VCaP (cell line): ENCODE measurements around the gene APOBEC4.

ENCODE experiments used
- H3K27ac ChIP-seq: fragments of 450-650 bp; 2 replicates; pipeline ENCODE4 v1.5.1; 2017
- TF ChIP-seq, protein P1 (sequence below): fragments of 450-650 bp; conservative IDR thresholded peaks from 2 replicates; pipeline ENCODE4 v1.5.1; 2017; ENCODE audit warnings: mild to moderate bottlenecking, moderate library complexity

APOBEC4 gene

DNA sequence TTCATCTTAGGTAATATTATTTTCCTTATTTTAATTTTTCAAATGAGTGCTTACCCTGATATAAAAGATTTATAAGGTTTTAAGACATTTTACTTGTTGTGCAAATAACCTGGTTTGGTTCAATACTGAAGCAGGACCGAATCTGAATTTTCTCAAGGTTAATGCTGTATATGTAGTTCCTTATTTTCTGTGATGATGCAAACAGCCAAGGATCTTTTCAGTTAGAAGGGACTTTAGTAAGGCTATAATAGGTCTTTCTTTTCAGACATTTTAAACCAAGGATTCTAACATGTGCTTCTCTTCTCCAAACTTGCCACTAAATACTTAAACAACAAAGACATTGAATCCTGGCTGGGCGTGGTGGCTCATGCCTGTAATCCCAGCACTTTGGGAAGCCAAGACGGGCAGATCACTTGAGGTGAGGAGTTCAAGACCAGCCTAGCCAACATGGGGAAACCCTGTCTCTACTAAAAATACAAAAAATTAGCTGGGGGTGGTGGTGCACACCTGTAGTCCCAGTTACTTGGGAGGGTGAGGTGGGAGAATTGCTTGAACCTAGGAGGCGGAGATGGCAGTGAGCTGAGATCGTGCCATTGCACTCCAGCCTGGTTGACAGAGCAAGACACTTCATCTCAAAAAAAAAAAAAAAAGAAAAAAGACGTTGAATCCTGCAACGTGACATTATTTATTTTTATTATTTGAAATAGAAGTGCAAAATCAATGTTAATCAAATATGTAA lies 14.3 kb downstream of the APOBEC4 start:
- TF ChIP-seq, protein P1, sequence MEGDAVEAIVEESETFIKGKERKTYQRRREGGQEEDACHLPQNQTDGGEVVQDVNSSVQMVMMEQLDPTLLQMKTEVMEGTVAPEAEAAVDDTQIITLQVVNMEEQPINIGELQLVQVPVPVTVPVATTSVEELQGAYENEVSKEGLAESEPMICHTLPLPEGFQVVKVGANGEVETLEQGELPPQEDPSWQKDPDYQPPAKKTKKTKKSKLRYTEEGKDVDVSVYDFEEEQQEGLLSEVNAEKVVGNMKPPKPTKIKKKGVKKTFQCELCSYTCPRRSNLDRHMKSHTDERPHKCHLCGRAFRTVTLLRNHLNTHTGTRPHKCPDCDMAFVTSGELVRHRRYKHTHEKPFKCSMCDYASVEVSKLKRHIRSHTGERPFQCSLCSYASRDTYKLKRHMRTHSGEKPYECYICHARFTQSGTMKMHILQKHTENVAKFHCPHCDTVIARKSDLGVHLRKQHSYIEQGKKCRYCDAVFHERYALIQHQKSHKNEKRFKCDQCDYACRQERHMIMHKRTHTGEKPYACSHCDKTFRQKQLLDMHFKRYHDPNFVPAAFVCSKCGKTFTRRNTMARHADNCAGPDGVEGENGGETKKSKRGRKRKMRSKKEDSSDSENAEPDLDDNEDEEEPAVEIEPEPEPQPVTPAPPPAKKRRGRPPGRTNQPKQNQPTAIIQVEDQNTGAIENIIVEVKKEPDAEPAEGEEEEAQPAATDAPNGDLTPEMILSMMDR, result no peak
- no peak overlapping the region for H3K27ac ChIP-seq

DNA sequence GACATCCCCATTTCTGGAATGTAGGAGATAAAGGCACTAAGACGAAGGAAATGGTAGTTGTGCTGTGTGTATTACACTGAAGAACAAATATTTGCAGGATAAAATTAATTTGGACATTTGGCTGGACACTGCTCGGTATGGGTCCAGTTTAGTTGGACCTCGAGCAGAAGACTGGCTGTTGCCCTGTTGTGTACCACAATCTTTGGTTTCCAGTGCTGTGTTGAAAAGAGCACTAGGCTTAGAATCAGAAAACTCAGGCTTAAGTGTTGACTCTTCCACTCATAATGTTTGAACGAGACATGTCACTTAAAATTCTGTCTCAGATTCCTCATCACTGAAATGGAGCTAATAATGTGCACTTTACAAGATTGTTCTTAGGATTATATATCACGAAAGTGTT lies 16.3 kb downstream of the APOBEC4 start:
- TF ChIP-seq, protein P1, result no peak
- H3K27ac ChIP-seq, result peak overlapping the region; percentile 86; the same call in 1 of the 2 replicates

DNA sequence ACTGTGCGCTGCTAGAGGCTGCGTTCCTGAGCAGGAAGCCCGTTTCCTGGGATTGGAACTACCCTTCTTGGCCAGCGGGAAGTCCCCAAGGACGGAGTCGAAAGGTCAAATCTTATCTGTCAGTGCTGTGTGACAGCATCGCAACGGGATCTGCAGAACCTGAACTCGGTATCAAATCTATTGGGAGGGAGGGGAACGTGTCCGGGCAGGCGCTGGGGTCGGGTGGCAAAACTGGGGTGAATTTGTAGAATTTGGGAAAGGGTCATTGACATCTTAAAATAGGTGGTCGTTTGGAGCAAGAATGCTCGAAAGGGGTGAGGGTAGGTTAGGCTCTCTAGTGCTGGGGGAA lies 16.8 kb downstream of the APOBEC4 start:
- peak overlapping the region; percentile 86; the same call in 1 of the 2 replicates for H3K27ac ChIP-seq
- TF ChIP-seq, protein P1, result no peak

DNA sequence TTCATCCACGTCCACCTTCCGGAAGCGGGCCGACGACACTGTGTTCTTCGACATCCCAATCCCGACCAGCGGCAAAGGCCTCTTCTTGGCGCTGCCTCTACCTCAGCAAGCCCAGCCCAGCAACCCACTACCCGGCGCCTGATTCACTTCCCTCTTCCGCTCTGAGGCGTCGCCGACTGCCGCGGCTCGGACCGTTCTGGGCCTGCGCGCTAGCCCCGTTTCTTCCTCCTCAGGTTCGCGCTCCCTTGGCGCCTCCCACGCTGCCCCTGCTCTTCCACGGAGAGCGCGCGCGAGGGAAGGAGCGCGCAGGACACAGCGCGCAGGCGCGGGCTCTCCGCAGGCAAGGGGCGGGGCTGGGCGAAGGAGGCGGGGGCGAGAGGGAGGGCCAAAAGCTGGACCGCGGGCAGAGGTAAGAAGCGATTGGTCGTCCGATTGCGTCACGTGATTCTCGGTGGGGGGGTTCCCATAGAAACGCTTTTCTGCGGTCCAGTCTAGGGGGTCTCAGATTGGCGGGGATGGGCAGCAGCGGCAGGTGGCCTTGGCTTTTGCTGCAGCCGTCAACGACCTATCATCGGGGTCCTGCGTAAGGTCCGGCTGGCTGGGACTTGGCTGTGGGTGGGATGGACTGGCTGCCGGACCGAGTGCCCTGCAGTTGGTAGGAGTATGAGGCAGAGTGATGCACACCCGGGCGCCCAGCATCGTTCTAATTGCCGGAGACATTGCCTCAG lies 17.3 kb downstream of the APOBEC4 start, which contains the start of gene ARPC5:
TSS of gene ARPC5 (minus strand) at position 178 of the 728 bp plus-strand sequence. CDS start at position 54, 124 bp downstream.
- TF ChIP-seq, protein P1, result no peak
- H3K27ac ChIP-seq, result peak within 1 kb of the TSS; percentile 86

DNA sequence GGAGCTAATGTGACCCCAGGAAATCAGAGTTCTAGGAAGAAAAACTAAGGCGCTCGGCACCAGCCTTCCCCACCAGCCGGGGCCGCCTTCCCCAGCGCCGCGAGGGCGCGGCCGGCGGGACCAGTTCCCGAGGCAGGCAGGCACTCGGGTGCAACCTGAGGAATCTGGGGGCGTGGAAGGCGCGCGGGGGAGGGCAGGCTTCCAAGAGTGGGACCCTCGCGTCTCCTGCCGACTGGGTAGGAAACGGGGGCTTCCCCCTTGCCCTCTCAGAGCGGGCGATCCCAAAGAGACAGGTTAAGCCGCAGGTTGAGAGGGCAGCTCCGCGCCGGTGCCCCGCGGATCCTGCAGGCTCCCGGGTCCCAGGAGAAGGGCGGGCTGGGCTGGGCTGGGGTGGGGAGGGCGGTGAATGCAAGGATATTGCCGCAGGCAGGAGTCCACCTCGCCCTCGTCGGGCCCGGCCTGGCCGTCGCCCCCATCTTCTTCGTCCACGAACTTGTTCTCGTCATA lies 18.0 kb downstream of the APOBEC4 start:
- TF ChIP-seq, protein P1, result no peak
- H3K27ac ChIP-seq, result peak overlapping the region; percentile 86

DNA sequence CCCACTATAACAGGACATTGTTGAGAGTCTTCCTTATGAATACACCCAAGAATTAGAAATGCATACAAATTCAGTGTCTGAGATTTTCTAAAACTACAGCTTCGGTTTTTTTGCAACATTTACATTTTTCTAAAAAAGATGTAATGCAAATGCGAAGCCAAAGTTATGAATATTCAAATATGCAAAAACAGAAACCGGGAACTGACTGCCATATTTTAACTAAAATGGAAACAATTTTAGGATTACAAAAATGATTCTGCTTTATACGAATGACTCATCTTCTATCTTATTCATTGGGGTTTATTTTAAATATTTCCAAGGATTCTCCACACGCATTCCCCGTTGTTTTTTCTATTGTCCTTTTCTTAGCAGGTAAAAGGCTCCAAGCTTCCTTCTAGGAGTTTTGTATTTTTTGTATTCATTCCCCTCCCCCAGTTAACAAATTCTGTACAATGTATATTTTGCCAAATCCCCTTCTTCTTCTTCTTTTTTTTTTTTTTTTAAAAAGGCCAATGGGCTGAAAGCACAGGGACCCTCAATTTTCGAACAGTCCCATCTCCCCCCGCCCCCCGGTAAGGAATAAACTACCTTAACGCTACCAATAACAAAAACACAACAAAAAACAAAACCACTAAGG lies 18.6 kb downstream of the APOBEC4 start:
- peak overlapping the region; percentile 86 for H3K27ac ChIP-seq
- TF ChIP-seq, protein P1, result no peak
